HepG2 (cell line): Measurements from ENCODE around the gene BRCA2. TPM values are rescaled to one million over a fixed set of nuclear protein-coding genes. Genes with fewer than 3 reads are reported as not detected.

Experiments
- ATAC-seq: fragments of 200-7000 bp; cut with Tn5 transposase; 3 replicates; pipeline ENCODE4 v1.9.1; 2020; ENCODE audit warnings: mild to moderate bottlenecking, moderate library complexity
- BruUV-seq: library from RNA; stranded (reverse); fragments of 400-500 nt; replicated peaks from 2 replicates; lab custom pipeline; 2021; lab: Mats Ljungman, UMichigan
- CTCF ChIA-PET: fragments of 300-600 bp; formaldehyde crosslinking; extraction: SDS; loops from one replicate; lab custom pipeline; 2021; ENCODE audit warnings: low total read pairs, inconsistent platforms, low intra/inter-chr PET ratio; lab: Yijun Ruan, JAX
- POLR2A ChIA-PET: fragments of 350-600 bp; sonication (Branson Sonifier 250); formaldehyde crosslinking; loops from one replicate; lab custom pipeline; 2020; ENCODE audit warnings: antibody characterized with exemption, inconsistent platforms; lab: Yijun Ruan, JAX
- DNase-seq: peaks from one replicate; pipeline ENCODE4 v3.0.0-alpha.2; 2015; ENCODE audit warnings: low spot score
- FAIRE-seq: peaks from 3 replicates; lab custom pipeline; 2011; peaks lifted over from hg19 to GRCh38; lab: Jason Lieb, UNC
- H2AFZ ChIP-seq: one replicate; pipeline ENCODE4 v1.6.1; 2011; ENCODE audit warnings: low read length, inconsistent platforms
- H3K27ac ChIP-seq: fragments of 300-600 bp; 3 replicates; pipeline ENCODE4 v1.8.0; 2011; ENCODE audit warnings: mixed run types, mild to moderate bottlenecking, mixed read lengths, low read length, inconsistent platforms; ENCODE audit not compliant: insufficient read depth; ENCODE audit errors: extremely low read length
- H3K27me3 ChIP-seq, 2 experiments: fragments of 200-600 bp in 1 of 2; 2 replicates in 1 of 2; 3 replicates in 1 of 2; pipeline versions ENCODE4 v1.6.0 to v1.8.0; 2011; ENCODE audit warnings: low read length in 2 of 2, mild to moderate bottlenecking in 2 of 2, moderate library complexity in 2 of 2, inconsistent platforms in 1 of 2; ENCODE audit not compliant: insufficient read depth in 2 of 2, control insufficient read depth in 1 of 2
- H3K36me3 ChIP-seq, 2 experiments: fragments of 200-600 bp in 1 of 2; replicated peaks in 1 of 2; 2 replicates in 1 of 2; 3 replicates in 1 of 2; pipeline versions ENCODE4 v1.5.1 to v1.8.0; 2011; ENCODE audit warnings: low read length in 2 of 2, inconsistent platforms in 1 of 2; ENCODE audit not compliant: insufficient read depth in 2 of 2, control insufficient read depth in 1 of 2
- H3K4me1 ChIP-seq: 2 replicates; pipeline ENCODE4 v1.5.1; 2012; ENCODE audit warnings: low read length, inconsistent platforms; ENCODE audit not compliant: insufficient read depth
- H3K4me2 ChIP-seq: 2 replicates; pipeline ENCODE4 v1.6.0; 2011; ENCODE audit warnings: low read depth, low read length, inconsistent platforms
- H3K4me3 ChIP-seq, 3 experiments: fragments of 200-600 bp in 1 of 3; sonication (generic), shearing (Covaris generic) in 1 of 3; replicated peaks in 1 of 3; 2 replicates each; pipeline ENCODE4 v1.5.1; 2011 to 2016; ENCODE audit warnings: low read length in 3 of 3, inconsistent platforms in 2 of 3, low read depth in 2 of 3, mild to moderate bottlenecking in 2 of 3, control low read depth in 1 of 3, mixed read lengths in 1 of 3; ENCODE audit not compliant: insufficient read depth in 1 of 3
- H3K79me2 ChIP-seq: one replicate; pipeline ENCODE4 v1.6.1; 2011; ENCODE audit warnings: low read length, inconsistent platforms; ENCODE audit not compliant: insufficient read depth
- H3K9ac ChIP-seq: 2 replicates; pipeline ENCODE4 v1.6.0; 2011; ENCODE audit warnings: mild to moderate bottlenecking, low read depth, low read length, inconsistent platforms; ENCODE audit not compliant: insufficient read depth
- H3K9me3 ChIP-seq: 2 replicates; pipeline ENCODE4 v1.5.1; 2012; ENCODE audit warnings: mild to moderate bottlenecking, low read length
- H4K20me1 ChIP-seq: 2 replicates; pipeline ENCODE4 v1.6.0; 2011; ENCODE audit warnings: inconsistent platforms, mild to moderate bottlenecking, low read length, moderate library complexity; ENCODE audit not compliant: insufficient read depth
- EEA1 ChIP-seq: sonication (generic); formaldehyde crosslinking; IDR thresholded peaks from 2 replicates; pipeline ENCODE4 v1.5.1; 2020; ENCODE audit warnings: mild to moderate bottlenecking, missing genetic modification reagents, borderline replicate concordance
- GZF1 ChIP-seq: sonication (generic); formaldehyde crosslinking; IDR thresholded peaks from 2 replicates; pipeline ENCODE4 v1.5.1; 2020; ENCODE audit warnings: mild to moderate bottlenecking, missing genetic modification reagents
- JUND ChIP-seq: sonication (generic); formaldehyde crosslinking; IDR thresholded peaks from 2 replicates; pipeline ENCODE4 v1.8.0; 2022; ENCODE audit warnings: mild to moderate bottlenecking, missing genetic modification reagents
- MZF1 ChIP-seq: sonication (generic); formaldehyde crosslinking; IDR thresholded peaks from 2 replicates; pipeline ENCODE4 v1.8.1; 2023; ENCODE audit warnings: mild to moderate bottlenecking, missing genetic modification reagents, borderline replicate concordance
- NFIB ChIP-seq: sonication (generic); formaldehyde crosslinking; IDR thresholded peaks from 2 replicates; pipeline ENCODE4 v1.9.0; 2021; ENCODE audit warnings: missing genetic modification reagents, mild to moderate bottlenecking, borderline replicate concordance
- NFKBIZ ChIP-seq: IDR thresholded peaks from 2 replicates; pipeline ENCODE4 v1.6.1; 2018; ENCODE audit warnings: missing genetic modification reagents, missing compliant biosample characterization
- PAWR ChIP-seq: sonication (generic); formaldehyde crosslinking; IDR thresholded peaks from 2 replicates; pipeline ENCODE4 v1.4.0; 2020; ENCODE audit warnings: missing genetic modification reagents, mild to moderate bottlenecking, borderline replicate concordance
- POGZ ChIP-seq: sonication (generic); formaldehyde crosslinking; IDR thresholded peaks from 2 replicates; pipeline ENCODE4 v1.4.0; 2020; ENCODE audit warnings: mild to moderate bottlenecking, missing genetic modification reagents
- ZFP90 ChIP-seq: sonication (generic); formaldehyde crosslinking; IDR thresholded peaks from 2 replicates; pipeline ENCODE4 v1.8.0; 2022; ENCODE audit warnings: missing genetic modification reagents, mild to moderate bottlenecking, inconsistent platforms, borderline replicate concordance
- ZMYM3 ChIP-seq: sonication (generic); formaldehyde crosslinking; IDR thresholded peaks from 2 replicates; pipeline ENCODE4 v1.5.1; 2020; ENCODE audit warnings: mild to moderate bottlenecking, missing genetic modification reagents
- ZNF138 ChIP-seq: sonication (generic); formaldehyde crosslinking; IDR thresholded peaks from 2 replicates; pipeline ENCODE4 v1.5.0; 2020; ENCODE audit warnings: mild to moderate bottlenecking, low read depth, missing genetic modification reagents
- ZNF207 ChIP-seq: fragments of 450-650 bp; IDR thresholded peaks from 2 replicates; pipeline ENCODE4 v1.6.1; 2016; ENCODE audit warnings: antibody characterized with exemption, borderline replicate concordance
- ZNF775 ChIP-seq: sonication (generic); formaldehyde crosslinking; IDR thresholded peaks from 2 replicates; pipeline ENCODE4 v1.4.0; 2020; ENCODE audit warnings: missing genetic modification reagents, mild to moderate bottlenecking, moderate library complexity, borderline replicate concordance
- in situ Hi-C: cut with HindIII; loops from 2 replicates; pipeline ENCODE4 v1.10.0; 2017; ENCODE audit warnings: low pct_unique_long_range_greater_than_20kb; ENCODE audit not compliant: extremely low pct_ligation_motif_present
- intact Hi-C: fragments of 100-400 bp; cut with micrococcal nuclease; formaldehyde crosslinking; loops from one replicate; pipeline ENCODE4 v1.10.0; 2022; ENCODE audit not compliant: unreplicated experiment
- polyA plus RNA-seq, 8 experiments: library from polyadenylated mRNA; depleted of rRNA in 3 of 8; stranded (reverse) in 7 of 8; unstranded in 1 of 8; fragments of >200 nt; fragmentation: Illumina TruSeq in 4 of 8; extraction: Trizol in 4 of 8; gene quantifications; 2 replicates each; pipeline versions ENCODE4 v1.2.1 to v1.2.3, GENCODE V29; 2011 to 2016; ENCODE audit warnings: low read depth in 4 of 8, missing spikeins in 1 of 8, mixed read lengths in 1 of 8; ENCODE audit not compliant: insufficient read depth in 1 of 8
- total RNA-seq, 5 experiments: library from RNA; depleted of rRNA; stranded (reverse); fragments of >200 nt; fragmentation: Illumina TruSeq; extraction: Trizol; gene quantifications; 2 replicates each; pipeline ENCODE4 v1.2.3, GENCODE V29; 2016; ENCODE audit warnings: low read depth in 1 of 5
- TF ChIP-seq, protein P1 (sequence below): sonication (generic); formaldehyde crosslinking; IDR thresholded peaks from 2 replicates; pipeline ENCODE4 v1.8.1; 2022; ENCODE audit warnings: low read depth, mild to moderate bottlenecking, missing genetic modification reagents

BRCA2 gene
- total and polyA plus RNA-seq, 2 of the 13 experiments (the other 11 are each of a cell fraction or from before 2014, with no cell fraction given) = 3.1 to 24.6 TPM

DNA sequence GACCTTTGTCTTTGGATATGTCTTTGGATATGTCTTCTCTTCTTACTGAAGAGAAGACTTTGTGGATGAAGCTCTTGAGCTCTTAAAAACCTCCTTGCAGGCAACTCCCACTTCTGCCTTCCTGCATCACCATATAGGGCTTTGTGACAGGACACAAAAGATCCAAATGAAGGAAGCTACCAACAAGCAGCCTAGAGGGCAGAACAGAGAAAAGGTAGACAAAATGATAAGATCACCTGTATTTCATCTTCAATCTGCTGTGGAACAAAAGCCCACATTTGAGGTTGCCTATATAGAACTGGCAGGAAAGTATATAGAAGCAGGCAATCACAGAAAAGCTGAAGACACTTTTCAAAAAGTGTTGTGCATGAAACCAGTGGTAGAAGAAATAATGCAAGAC, 70.1 kb downstream of the BRCA2 start:
- Histone ChIP-seq H3K9ac (no peak overlapping the region), H2AFZ (no peak overlapping the region), H4K20me1 (no peaks in the 10 kb centered on the region), H3K4me3 (no peak overlapping the region), H3K79me2 (no peaks in the 10 kb centered on the region), H3K27me3 (no peaks in the 10 kb centered on the region), H3K36me3 (peaks cover 6 to 30% of the 10 kb centered on the region in 2 experiments; a peak in 4 of 5 replicates), H3K4me2 (no peak overlapping the region), H3K27ac (no peak overlapping the region), H3K4me1 (no peaks in the 10 kb centered on the region), H3K9me3 (no peaks in the 10 kb centered on the region)
- no peak for FAIRE-seq
- TF ChIP-seq ZNF138 (CRISPR knock-in tag) = no peak
- TF ChIP-seq PAWR = no peak
- no peak for TF ChIP-seq ZNF775 (CRISPR knock-in tag)
- no peak for TF ChIP-seq NFKBIZ (CRISPR knock-in tag)
- TF ChIP-seq ZFP90 (CRISPR knock-in tag) = no peak
- no peak for TF ChIP-seq NFIB
- TF ChIP-seq, protein P1, sequence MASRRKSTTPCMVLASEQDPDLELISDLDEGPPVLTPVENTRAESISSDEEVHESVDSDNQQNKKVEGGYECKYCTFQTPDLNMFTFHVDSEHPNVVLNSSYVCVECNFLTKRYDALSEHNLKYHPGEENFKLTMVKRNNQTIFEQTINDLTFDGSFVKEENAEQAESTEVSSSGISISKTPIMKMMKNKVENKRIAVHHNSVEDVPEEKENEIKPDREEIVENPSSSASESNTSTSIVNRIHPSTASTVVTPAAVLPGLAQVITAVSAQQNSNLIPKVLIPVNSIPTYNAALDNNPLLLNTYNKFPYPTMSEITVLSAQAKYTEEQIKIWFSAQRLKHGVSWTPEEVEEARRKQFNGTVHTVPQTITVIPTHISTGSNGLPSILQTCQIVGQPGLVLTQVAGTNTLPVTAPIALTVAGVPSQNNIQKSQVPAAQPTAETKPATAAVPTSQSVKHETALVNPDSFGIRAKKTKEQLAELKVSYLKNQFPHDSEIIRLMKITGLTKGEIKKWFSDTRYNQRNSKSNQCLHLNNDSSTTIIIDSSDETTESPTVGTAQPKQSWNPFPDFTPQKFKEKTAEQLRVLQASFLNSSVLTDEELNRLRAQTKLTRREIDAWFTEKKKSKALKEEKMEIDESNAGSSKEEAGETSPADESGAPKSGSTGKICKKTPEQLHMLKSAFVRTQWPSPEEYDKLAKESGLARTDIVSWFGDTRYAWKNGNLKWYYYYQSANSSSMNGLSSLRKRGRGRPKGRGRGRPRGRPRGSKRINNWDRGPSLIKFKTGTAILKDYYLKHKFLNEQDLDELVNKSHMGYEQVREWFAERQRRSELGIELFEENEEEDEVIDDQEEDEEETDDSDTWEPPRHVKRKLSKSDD (CRISPR knock-in tag) = no peak
- no peak for TF ChIP-seq GZF1 (CRISPR knock-in tag)
- no peak for TF ChIP-seq ZMYM3 (CRISPR knock-in tag)
- TF ChIP-seq EEA1 = no peak
- no peak for TF ChIP-seq POGZ (CRISPR knock-in tag)
- no peak for TF ChIP-seq ZNF207
- no peak for TF ChIP-seq JUND (CRISPR knock-in tag)
- TF ChIP-seq MZF1 (CRISPR knock-in tag) = no peak
- no peak for DNase-seq
- CTCF ChIA-PET = no interaction called here
- BruUV-seq = no TSS peak
- no peak for ATAC-seq
- intact Hi-C loops = no loop called here
- POLR2A ChIA-PET = no interaction called here
- in situ Hi-C loops = no loop called here
